ENCODE measurements around the gene NMB. TPM values are rescaled to one million over a fixed set of nuclear protein-coding genes. Genes with fewer than 3 reads are reported as not detected.
A peak's percentile ranks its signal among the peaks of the same experiment; 100 is the strongest.

NMB gene
- total and polyA plus RNA-seq, 2 experiments from 2014 or later: 18.1 to 22.0 TPM

- Histone ChIP-seq H3K79me2 (replicated peaks; ENCODE audit: insufficient read depth) (peaks cover 100% of the 10 kb centered on the region), H2AFZ (no peak overlapping the region), H3F3A (replicated peaks; ENCODE audit: low read depth) (peaks cover 9% of the 10 kb centered on the region), H3K4me2 (no peak overlapping the region), H4K20me1 (replicated peaks; ENCODE audit: insufficient read depth) (peaks cover 96% of the 10 kb centered on the region), H3K27me3 (ENCODE audit: insufficient read depth) (no peaks in the 10 kb centered on the region), H3K9me2 (ENCODE audit: insufficient read depth) (no peaks in the 10 kb centered on the region), H3K27ac (ENCODE audit: low read depth) (peak overlapping the region; percentile 74; the same call in 1 of the 2 replicates), H3K36me3 (ENCODE audit: insufficient read depth) (peaks cover 28% of the 10 kb centered on the region; the same call in 1 of the 2 replicates), H3K4me3 (no peak overlapping the region), H3K4me1 (ENCODE audit: insufficient read depth) (peaks cover 61% of the 10 kb centered on the region)
- DNase-seq (ENCODE audit: low spot score) (no peak), ATAC-seq (no peak)
- peaks cover 59% of the 10 kb centered on the region for H3K4me1 Mint-ChIP-seq
- peaks cover 2% of the 10 kb centered on the region for H3K27me3 Mint-ChIP-seq (ENCODE audit: insufficient read depth, low read depth, poor library complexity)
- TF ChIP-seq JUNB (IDR thresholded peaks at IDR 0.05; ENCODE audit: unreplicated experiment) (no peak), POLR2AphosphoS5 (IDR thresholded peaks at IDR 0.05; ENCODE audit: low read depth) (no peak), ETS1 (IDR thresholded peaks at IDR 0.05) (no peak), ZNF462 (CRISPR knock-in tag; IDR thresholded peaks at IDR 0.05) (no peak), ZNF331 (CRISPR knock-in tag; IDR thresholded peaks at IDR 0.05; ENCODE audit: low read depth) (no peak), REST (IDR thresholded peaks at IDR 0.05; ENCODE audit: unreplicated experiment) (no peak), EZH2 (IDR thresholded peaks at IDR 0.05; ENCODE audit: low read depth, unreplicated experiment) (no peak), CTCF (conservative IDR thresholded peaks at IDR 0.05; ENCODE audit: low read depth in 2 of 2) (no peak), CREB1 (CRISPR knock-in tag; IDR thresholded peaks at IDR 0.05; ENCODE audit: low read depth) (no peak), STAT1 (IDR thresholded peaks at IDR 0.05; ENCODE audit: unreplicated experiment) (no peak), NANOG (IDR thresholded peaks at IDR 0.05; ENCODE audit: borderline replicate concordance) (no peak), ZNF114 (CRISPR knock-in tag; IDR thresholded peaks at IDR 0.05) (no peak), EZH2phosphoT487 (IDR thresholded peaks at IDR 0.05; ENCODE audit: unreplicated experiment) (no peak)
- H3K27ac Mint-ChIP-seq: peak overlapping the region; percentile 51; the same call in 1 of the 2 replicates
- H3K9me3 Mint-ChIP-seq: peaks cover 2% of the 10 kb centered on the region; the same call in 1 of the 3 replicates
- no peak overlapping the region for H3K4me3 Mint-ChIP-seq
- peaks cover 77% of the 10 kb centered on the region for H3K36me3 Mint-ChIP-seq (ENCODE audit: low read depth)
These were observed 46.4 kb downstream of the NMB start for GRCh38 chr15:84611631-84612030.
